Suprapubic skin (tissue), 4 donors: ENCODE data around the gene FAM193A. TPM values are rescaled to one million over a fixed set of nuclear protein-coding genes. Genes with fewer than 3 reads are reported as not detected.

ENCODE experiments used
- DNase-seq, 2 donors: peaks; one replicate each; pipeline ENCODE4 v3.0.0-alpha.2; 2019; ENCODE audit warnings: low spot score in 2 of 2
- H3K27ac ChIP-seq: fragments of 200-600 bp; sonication (generic); one replicate; pipeline ENCODE4 v1.5.1; 2019
- H3K27me3 ChIP-seq: fragments of 200-600 bp; sonication (generic); one replicate; pipeline ENCODE4 v1.5.1; 2019
- H3K36me3 ChIP-seq: fragments of 200-600 bp; sonication (generic); one replicate; pipeline ENCODE4 v1.5.1; 2019
- H3K4me1 ChIP-seq: fragments of 200-600 bp; sonication (generic); one replicate; pipeline ENCODE4 v1.5.1; 2019
- H3K4me3 ChIP-seq: fragments of 200-600 bp; sonication (generic); one replicate; pipeline ENCODE4 v1.5.1; 2019; ENCODE audit warnings: mild to moderate bottlenecking
- H3K9me3 ChIP-seq: fragments of 200-600 bp; sonication (generic); one replicate; pipeline ENCODE4 v1.5.1; 2019
- CTCF ChIP-seq, 2 donors: fragments of 200-600 bp in 1 of 2; fragments of 450-650 bp in 1 of 2; sonication (generic) in 1 of 2; IDR thresholded peaks; one replicate each; pipeline ENCODE4 v1.5.1; 2016 to 2019; ENCODE audit warnings: antibody characterized with exemption in 2 of 2, mild to moderate bottlenecking in 1 of 2, moderate library complexity in 1 of 2
- EP300 ChIP-seq: sonication (generic); formaldehyde crosslinking; IDR thresholded peaks from one replicate; pipeline ENCODE4 v1.6.1; 2017; ENCODE audit warnings: antibody characterized with exemption
- POLR2A ChIP-seq, 2 donors: fragments of 450-650 bp; IDR thresholded peaks; one replicate each; pipeline ENCODE4 v1.6.1; 2017; ENCODE audit warnings: antibody characterized with exemption in 2 of 2, mild to moderate bottlenecking in 2 of 2, moderate library complexity in 2 of 2
- POLR2AphosphoS5 ChIP-seq, 3 donors: sonication (generic); formaldehyde crosslinking; IDR thresholded peaks; one replicate each; pipeline ENCODE4 v1.6.1; 2017; ENCODE audit warnings: antibody characterized with exemption in 3 of 3
- WGBS: methylation state at CpG from one replicate; pipeline ENCODE4 v1.1.5; 2018; 5-methylcytosine and 5-hydroxymethylcytosine counted together
- total RNA-seq, 4 donors: library from RNA; depleted of rRNA; stranded (reverse); fragments of >200 nt; gene quantifications; one replicate each; pipeline ENCODE4 v1.1.0, GENCODE V29; 2016

FAM193A gene
- total RNA-seq, 4 donors from 2014 or later, result 23.6 to 45.0 (median 29.3) TPM

- no peak for TF ChIP-seq CTCF (IDR thresholded peaks at IDR 0.05)
- TF ChIP-seq POLR2A (IDR thresholded peaks at IDR 0.05), result no peak
- TF ChIP-seq EP300, result no peak
- no peak for TF ChIP-seq POLR2AphosphoS5 (IDR thresholded peaks at IDR 0.05)
- no peaks in the 10 kb centered on the region for H3K4me1 ChIP-seq
- no peak overlapping the region for H3K4me3 ChIP-seq
- H3K27ac ChIP-seq, result no peak overlapping the region
- DNase-seq, result no peak
- H3K9me3 ChIP-seq, result peaks cover 8% of the 10 kb centered on the region
- 85% methylated on average over 22 of the region's 28 CpGs for whole genome bisulfite sequencing
- peaks cover 36% of the 10 kb centered on the region for H3K36me3 ChIP-seq
- no peaks in the 10 kb centered on the region for H3K27me3 ChIP-seq
Observed at GRCh38 chr4:2731907-2732317, 195.5 kb downstream of the FAM193A start.

- DNase-seq, result no peak
- H3K36me3 ChIP-seq, result peaks cover 36% of the 10 kb centered on the region
- no peaks in the 10 kb centered on the region for H3K27me3 ChIP-seq
- peaks cover 8% of the 10 kb centered on the region for H3K9me3 ChIP-seq
- 92% methylated on average over 6 of the region's 6 CpGs for WGBS
- no peaks in the 10 kb centered on the region for H3K4me1 ChIP-seq
- H3K27ac ChIP-seq, result no peak overlapping the region
- H3K4me3 ChIP-seq, result no peak overlapping the region
- TF ChIP-seq POLR2A (IDR thresholded peaks at IDR 0.05), result no peak
- no peak for TF ChIP-seq POLR2AphosphoS5 (IDR thresholded peaks at IDR 0.05)
- TF ChIP-seq EP300, result no peak
- TF ChIP-seq CTCF (IDR thresholded peaks at IDR 0.05), result no peak
Observed at GRCh38 chr4:2732526-2732925, 196.1 kb downstream of the FAM193A start.

- Histone ChIP-seq H3K4me3 (no peak overlapping the region), H3K27me3 (no peaks in the 10 kb centered on the region), H3K27ac (no peak overlapping the region), H3K36me3 (peaks cover 36% of the 10 kb centered on the region), H3K9me3 (peaks cover 8% of the 10 kb centered on the region), H3K4me1 (no peaks in the 10 kb centered on the region)
- no peak for DNase-seq
- TF ChIP-seq CTCF (IDR thresholded peaks at IDR 0.05) (no peak), POLR2AphosphoS5 (IDR thresholded peaks at IDR 0.05) (no peak), POLR2A (IDR thresholded peaks at IDR 0.05) (no peak), EP300 (no peak)
- 83% methylated on average over 12 of the region's 21 CpGs for WGBS
Observed at GRCh38 chr4:2733001-2733843, 196.8 kb downstream of the FAM193A start.

- Histone ChIP-seq H3K36me3 (peaks cover 35% of the 10 kb centered on the region), H3K9me3 (peaks cover 8% of the 10 kb centered on the region), H3K4me3 (no peak overlapping the region), H3K27ac (no peak overlapping the region), H3K4me1 (no peaks in the 10 kb centered on the region), H3K27me3 (no peaks in the 10 kb centered on the region)
- TF ChIP-seq POLR2A (IDR thresholded peaks at IDR 0.05) (no peak), EP300 (no peak), CTCF (IDR thresholded peaks at IDR 0.05) (no peak), POLR2AphosphoS5 (IDR thresholded peaks at IDR 0.05) (no peak)
- 94% methylated on average over 2 of the region's 2 CpGs for WGBS
- no peak for DNase-seq
Observed at GRCh38 chr4:2733844-2734574, 197.6 kb downstream of the FAM193A start.

- no peaks in the 10 kb centered on the region for H3K4me1 ChIP-seq
- peaks cover 29% of the 10 kb centered on the region for H3K36me3 ChIP-seq
- no peak overlapping the region for H3K4me3 ChIP-seq
- peaks cover 8% of the 10 kb centered on the region for H3K9me3 ChIP-seq
- DNase-seq, result no peak
- WGBS, result 76% methylated on average over 1 of the region's 1 CpG
- TF ChIP-seq EP300, result no peak
- no peak for TF ChIP-seq POLR2A (IDR thresholded peaks at IDR 0.05)
- TF ChIP-seq CTCF (IDR thresholded peaks at IDR 0.05), result no peak
- TF ChIP-seq POLR2AphosphoS5 (IDR thresholded peaks at IDR 0.05), result no peak
- H3K27ac ChIP-seq, result no peak overlapping the region
- no peaks in the 10 kb centered on the region for H3K27me3 ChIP-seq
Observed at GRCh38 chr4:2734612-2735011, 198.2 kb downstream of the FAM193A start.
